ENCODE measurements around the gene SEPTIN11. TPM values are rescaled to one million over a fixed set of nuclear protein-coding genes. Genes with fewer than 3 reads are reported as not detected.

Gene SEPTIN11
- total and polyA plus RNA-seq, 4 donors, result 17.2 to 37.4 (median 25.1) TPM

DNA sequence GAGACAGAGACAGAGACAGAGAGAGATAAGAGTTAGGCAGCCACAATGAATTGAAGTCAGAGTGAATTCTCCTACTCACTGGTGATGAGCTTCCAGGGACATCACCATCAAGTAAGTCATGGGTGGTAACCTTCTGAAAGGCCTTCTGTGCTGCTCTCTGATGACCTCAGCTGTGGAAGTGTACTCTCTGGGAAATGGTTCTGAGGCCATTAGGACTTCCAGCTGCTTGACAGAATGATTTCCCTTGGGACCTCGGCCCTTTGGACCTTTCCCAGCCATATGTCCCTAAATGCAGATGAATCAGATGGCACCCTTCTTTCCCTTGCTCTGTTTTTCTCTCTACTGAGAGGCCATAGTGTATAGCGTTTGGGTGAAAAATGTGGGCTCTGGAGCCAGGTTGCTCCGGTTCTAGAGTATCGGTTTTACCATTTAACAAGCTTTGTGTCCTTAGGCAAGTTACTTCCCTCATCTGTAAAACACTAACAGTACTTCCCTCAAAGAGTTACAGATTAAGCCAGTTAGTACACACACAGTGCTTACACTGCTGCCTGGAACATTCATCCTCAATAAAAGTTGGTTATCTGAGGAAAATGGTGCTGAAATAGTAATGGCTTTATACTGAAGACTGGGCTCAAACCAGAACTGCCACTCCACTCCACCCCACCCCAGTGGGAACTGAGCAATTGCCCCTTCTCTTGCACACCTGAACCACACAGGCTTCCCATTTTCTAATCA lies 7.6 kb downstream of the SEPTIN11 start:
- 54% methylated on average over 4 of the region's 4 CpGs for WGBS

DNA sequence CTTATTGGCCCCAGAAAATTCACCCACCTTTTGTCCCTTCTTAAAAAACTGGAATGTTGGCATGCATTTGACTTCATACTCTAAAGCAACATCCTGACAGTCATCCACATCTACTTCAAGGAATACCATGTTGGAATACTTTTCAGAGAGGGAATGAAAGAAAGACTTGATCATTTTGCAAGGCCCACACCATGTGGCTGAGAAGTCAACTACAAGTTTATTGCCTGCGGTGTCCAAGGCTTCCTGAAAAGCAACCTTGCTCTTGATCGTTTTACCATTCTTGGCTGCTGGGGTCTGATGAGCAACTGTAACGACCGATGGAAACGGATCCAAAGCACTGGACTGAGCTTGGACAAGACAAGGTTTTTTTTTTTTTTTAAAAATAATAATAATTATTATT lies 9.3 kb downstream of the SEPTIN11 start:
- no peak overlapping the region for H3K27ac ChIP-seq (ENCODE audit: low read depth in 1 of 2, low read length in 2 of 2)
- no peak for DNase-seq (ENCODE audit: low spot score)
- WGBS, result 96% methylated on average over 5 of the region's 5 CpGs
- H3K9me3 ChIP-seq (ENCODE audit: control insufficient read depth in 4 of 4, low read length in 3 of 4), result no peaks in the 10 kb centered on the region
- H3K4me1 ChIP-seq (ENCODE audit: control insufficient read depth in 4 of 4, insufficient read depth in 4 of 4, low read length in 3 of 4), result peaks cover 7 to 27% (median 9%) of the 10 kb centered on the region in 4 donors
- H3K27me3 ChIP-seq (ENCODE audit: control insufficient read depth in 4 of 4, insufficient read depth in 4 of 4, low read length in 3 of 4), result no peaks in the 10 kb centered on the region
- no peak overlapping the region for H3K4me3 ChIP-seq (ENCODE audit: low read depth in 1 of 3, low read length in 3 of 3)
- H3K36me3 ChIP-seq (ENCODE audit: control insufficient read depth in 4 of 4, insufficient read depth in 3 of 4, low read depth in 1 of 4, low read length in 3 of 4), result no peaks in the 10 kb centered on the region
- H3K9ac ChIP-seq (ENCODE audit: low read depth in 1 of 2, low read length in 2 of 2), result no peak overlapping the region
- TF ChIP-seq RXRA (IDR thresholded peaks at IDR 0.05) (no peak), SP1 (IDR thresholded peaks at IDR 0.05) (no peak), HNF4G (IDR thresholded peaks at IDR 0.05) (no peak), GABPA (IDR thresholded peaks at IDR 0.05 in 1 of 2, conservative IDR thresholded peaks at IDR 0.05 in 1 of 2) (no peak), JUND (IDR thresholded peaks at IDR 0.05) (no peak), TAF1 (conservative IDR thresholded peaks at IDR 0.05) (no peak), RAD21 (IDR thresholded peaks at IDR 0.05) (no peak), NR2F2 (IDR thresholded peaks at IDR 0.05) (no peak), YY1 (IDR thresholded peaks at IDR 0.05) (no peak), FOXA1 (IDR thresholded peaks at IDR 0.05) (no peak), FOXA2 (IDR thresholded peaks at IDR 0.05) (no peak)
- TF ChIP-seq, protein P1, sequence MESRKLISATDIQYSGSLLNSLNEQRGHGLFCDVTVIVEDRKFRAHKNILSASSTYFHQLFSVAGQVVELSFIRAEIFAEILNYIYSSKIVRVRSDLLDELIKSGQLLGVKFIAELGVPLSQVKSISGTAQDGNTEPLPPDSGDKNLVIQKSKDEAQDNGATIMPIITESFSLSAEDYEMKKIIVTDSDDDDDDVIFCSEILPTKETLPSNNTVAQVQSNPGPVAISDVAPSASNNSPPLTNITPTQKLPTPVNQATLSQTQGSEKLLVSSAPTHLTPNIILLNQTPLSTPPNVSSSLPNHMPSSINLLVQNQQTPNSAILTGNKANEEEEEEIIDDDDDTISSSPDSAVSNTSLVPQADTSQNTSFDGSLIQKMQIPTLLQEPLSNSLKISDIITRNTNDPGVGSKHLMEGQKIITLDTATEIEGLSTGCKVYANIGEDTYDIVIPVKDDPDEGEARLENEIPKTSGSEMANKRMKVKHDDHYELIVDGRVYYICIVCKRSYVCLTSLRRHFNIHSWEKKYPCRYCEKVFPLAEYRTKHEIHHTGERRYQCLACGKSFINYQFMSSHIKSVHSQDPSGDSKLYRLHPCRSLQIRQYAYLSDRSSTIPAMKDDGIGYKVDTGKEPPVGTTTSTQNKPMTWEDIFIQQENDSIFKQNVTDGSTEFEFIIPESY (IDR thresholded peaks at IDR 0.05), result no peak
- TF ChIP-seq, protein P2, sequence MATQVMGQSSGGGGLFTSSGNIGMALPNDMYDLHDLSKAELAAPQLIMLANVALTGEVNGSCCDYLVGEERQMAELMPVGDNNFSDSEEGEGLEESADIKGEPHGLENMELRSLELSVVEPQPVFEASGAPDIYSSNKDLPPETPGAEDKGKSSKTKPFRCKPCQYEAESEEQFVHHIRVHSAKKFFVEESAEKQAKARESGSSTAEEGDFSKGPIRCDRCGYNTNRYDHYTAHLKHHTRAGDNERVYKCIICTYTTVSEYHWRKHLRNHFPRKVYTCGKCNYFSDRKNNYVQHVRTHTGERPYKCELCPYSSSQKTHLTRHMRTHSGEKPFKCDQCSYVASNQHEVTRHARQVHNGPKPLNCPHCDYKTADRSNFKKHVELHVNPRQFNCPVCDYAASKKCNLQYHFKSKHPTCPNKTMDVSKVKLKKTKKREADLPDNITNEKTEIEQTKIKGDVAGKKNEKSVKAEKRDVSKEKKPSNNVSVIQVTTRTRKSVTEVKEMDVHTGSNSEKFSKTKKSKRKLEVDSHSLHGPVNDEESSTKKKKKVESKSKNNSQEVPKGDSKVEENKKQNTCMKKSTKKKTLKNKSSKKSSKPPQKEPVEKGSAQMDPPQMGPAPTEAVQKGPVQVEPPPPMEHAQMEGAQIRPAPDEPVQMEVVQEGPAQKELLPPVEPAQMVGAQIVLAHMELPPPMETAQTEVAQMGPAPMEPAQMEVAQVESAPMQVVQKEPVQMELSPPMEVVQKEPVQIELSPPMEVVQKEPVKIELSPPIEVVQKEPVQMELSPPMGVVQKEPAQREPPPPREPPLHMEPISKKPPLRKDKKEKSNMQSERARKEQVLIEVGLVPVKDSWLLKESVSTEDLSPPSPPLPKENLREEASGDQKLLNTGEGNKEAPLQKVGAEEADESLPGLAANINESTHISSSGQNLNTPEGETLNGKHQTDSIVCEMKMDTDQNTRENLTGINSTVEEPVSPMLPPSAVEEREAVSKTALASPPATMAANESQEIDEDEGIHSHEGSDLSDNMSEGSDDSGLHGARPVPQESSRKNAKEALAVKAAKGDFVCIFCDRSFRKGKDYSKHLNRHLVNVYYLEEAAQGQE (IDR thresholded peaks at IDR 0.05), result no peak
- TF ChIP-seq, protein P3, sequence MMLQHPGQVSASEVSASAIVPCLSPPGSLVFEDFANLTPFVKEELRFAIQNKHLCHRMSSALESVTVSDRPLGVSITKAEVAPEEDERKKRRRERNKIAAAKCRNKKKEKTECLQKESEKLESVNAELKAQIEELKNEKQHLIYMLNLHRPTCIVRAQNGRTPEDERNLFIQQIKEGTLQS (IDR thresholded peaks at IDR 0.05), result no peak

More for the DNA sequence above, 7.6 kb downstream of the SEPTIN11 start:
- Histone ChIP-seq H3K27me3 (ENCODE audit: control insufficient read depth in 4 of 4, insufficient read depth in 4 of 4, low read length in 3 of 4) (no peaks in the 10 kb centered on the region), H3K9ac (ENCODE audit: low read depth in 1 of 2, low read length in 2 of 2) (no peak overlapping the region), H3K9me3 (ENCODE audit: control insufficient read depth in 4 of 4, low read length in 3 of 4) (no peaks in the 10 kb centered on the region), H3K36me3 (ENCODE audit: control insufficient read depth in 4 of 4, insufficient read depth in 3 of 4, low read depth in 1 of 4, low read length in 3 of 4) (no peaks in the 10 kb centered on the region), H3K4me3 (ENCODE audit: low read depth in 1 of 3, low read length in 3 of 3) (no peak overlapping the region), H3K4me1 (ENCODE audit: control insufficient read depth in 4 of 4, insufficient read depth in 4 of 4, low read length in 3 of 4) (peaks cover 0 to 15% (median 5%) of the 10 kb centered on the region in 4 donors), H3K27ac (ENCODE audit: low read depth in 1 of 2, low read length in 2 of 2) (peak overlapping the region; percentile 0 to 5)
- no peak for DNase-seq (ENCODE audit: low spot score)
- TF ChIP-seq NR2F2 (IDR thresholded peaks at IDR 0.05) (peak; percentile 48), TAF1 (conservative IDR thresholded peaks at IDR 0.05) (no peak), EGR1 (IDR thresholded peaks at IDR 0.05; ENCODE audit: low read depth in 2 of 2) (no peak), HNF4A (conservative IDR thresholded peaks at IDR 0.05) (peak; percentile 17 to 23), SP1 (IDR thresholded peaks at IDR 0.05) (peak; percentile 30), RAD21 (IDR thresholded peaks at IDR 0.05) (peak in 1 of 2 donors; percentile 36), YY1 (IDR thresholded peaks at IDR 0.05) (peak; percentile 69), GABPA (IDR thresholded peaks at IDR 0.05 in 1 of 2, conservative IDR thresholded peaks at IDR 0.05 in 1 of 2) (no peak), RXRA (IDR thresholded peaks at IDR 0.05) (peak in 1 of 2 donors; percentile 17)
- TF ChIP-seq, protein P2 (IDR thresholded peaks at IDR 0.05), result peak; percentile 56
- TF ChIP-seq, protein P4, sequence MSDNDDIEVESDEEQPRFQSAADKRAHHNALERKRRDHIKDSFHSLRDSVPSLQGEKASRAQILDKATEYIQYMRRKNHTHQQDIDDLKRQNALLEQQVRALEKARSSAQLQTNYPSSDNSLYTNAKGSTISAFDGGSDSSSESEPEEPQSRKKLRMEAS (IDR thresholded peaks at IDR 0.05), result peak; percentile 22
- TF ChIP-seq, protein P3 (IDR thresholded peaks at IDR 0.05), result no peak

Data from liver (tissue), 9 donors.